H54 (cell line): Measurements from ENCODE around the gene LY6G5C.

Experiments used
- DNase-seq: peaks from one replicate; pipeline ENCODE4 v3.0.0; 2011; ENCODE audit warnings: low spot score, mixed read lengths; ENCODE audit not compliant: insufficient read length
- FAIRE-seq: peaks from 3 replicates; lab custom pipeline; 2011; peaks lifted over from hg19 to GRCh38; lab: Jason Lieb, UNC
- POLR2A ChIP-seq: IDR thresholded peaks from 2 replicates; pipeline ENCODE4 v1.6.1; 2011; ENCODE audit warnings: low read depth, mild to moderate bottlenecking, low read length

Gene LY6G5C

DNA sequence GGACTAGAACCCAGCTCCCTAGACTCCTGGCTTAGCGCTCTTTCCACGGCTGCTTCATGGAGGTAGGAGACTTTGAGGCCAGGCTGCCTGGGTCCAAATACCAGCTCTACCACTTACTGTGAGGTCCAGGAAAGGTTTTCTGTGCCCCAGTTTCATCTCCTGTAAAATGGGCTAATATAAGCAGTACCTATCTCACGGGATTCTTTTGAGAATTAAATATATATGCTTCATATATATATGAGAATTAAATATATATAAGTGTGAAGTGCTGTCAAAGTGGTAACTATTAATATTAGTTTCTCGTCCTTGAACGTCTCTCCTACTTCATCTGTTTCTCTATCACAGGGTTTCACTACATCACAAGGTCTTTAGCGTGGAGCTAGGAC lies 10.2 kb upstream of the LY6G5C start:
- DNase-seq, result no peak
- no peak for TF ChIP-seq POLR2A
- FAIRE-seq, result no peak

- no peak for FAIRE-seq
- DNase-seq, result no peak
- no peak for TF ChIP-seq POLR2A
Observed at GRCh38 chr6:31690231-31691077, 9.6 kb upstream of the LY6G5C start.

GRCh38 chr6:31689249-31690110 lies 8.6 kb upstream of the LY6G5C start:
- no peak for FAIRE-seq
- no peak for TF ChIP-seq POLR2A
- no peak for DNase-seq

GRCh38 chr6:31687860-31688693 lies 7.2 kb upstream of the LY6G5C start:
- DNase-seq (no peak), FAIRE-seq (no peak)
- TF ChIP-seq POLR2A, result no peak

DNA sequence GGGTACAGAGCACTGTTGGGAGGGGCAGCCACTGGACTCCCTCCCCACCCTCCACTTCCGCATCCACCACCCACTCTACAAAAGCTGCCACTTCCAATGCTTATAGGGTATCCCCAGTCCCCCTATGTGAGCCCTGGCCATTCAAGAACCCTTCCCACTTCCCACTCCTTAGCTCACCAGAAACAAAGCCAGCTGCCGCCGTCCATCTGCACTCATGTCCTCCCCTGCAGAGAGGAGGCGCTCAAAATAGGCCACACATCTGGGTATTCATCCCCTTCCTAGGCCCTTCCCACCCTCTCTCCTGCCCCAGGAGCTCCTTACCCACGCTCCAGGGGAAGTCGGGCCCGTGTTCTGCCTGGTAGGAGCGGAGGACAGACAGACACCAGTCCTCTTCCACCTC lies 6.5 kb upstream of the LY6G5C start:
- no peak for FAIRE-seq
- no peak for DNase-seq
- TF ChIP-seq POLR2A, result no peak

DNA sequence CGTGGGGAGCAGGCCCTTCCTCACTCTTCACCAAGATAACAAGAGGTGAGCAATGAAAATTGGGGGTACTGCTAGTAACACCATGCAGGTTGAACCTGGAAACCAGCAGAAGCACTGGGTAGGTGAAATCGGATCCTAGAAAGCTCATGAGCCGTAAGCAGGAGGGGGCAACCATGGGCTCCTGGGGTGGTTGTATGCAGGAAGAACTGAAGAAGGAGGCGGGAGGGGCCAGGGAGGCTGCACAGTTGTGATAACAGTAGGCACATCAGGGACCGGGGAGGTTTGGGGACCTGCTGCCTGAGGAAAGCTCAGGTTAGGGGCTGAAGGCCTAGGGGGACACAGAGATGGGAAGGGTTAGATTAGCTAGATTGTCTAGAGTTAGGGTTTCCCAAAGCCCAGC lies 5.6 kb upstream of the LY6G5C start:
- DNase-seq (no peak), FAIRE-seq (no peak)
- TF ChIP-seq POLR2A, result no peak

DNA sequence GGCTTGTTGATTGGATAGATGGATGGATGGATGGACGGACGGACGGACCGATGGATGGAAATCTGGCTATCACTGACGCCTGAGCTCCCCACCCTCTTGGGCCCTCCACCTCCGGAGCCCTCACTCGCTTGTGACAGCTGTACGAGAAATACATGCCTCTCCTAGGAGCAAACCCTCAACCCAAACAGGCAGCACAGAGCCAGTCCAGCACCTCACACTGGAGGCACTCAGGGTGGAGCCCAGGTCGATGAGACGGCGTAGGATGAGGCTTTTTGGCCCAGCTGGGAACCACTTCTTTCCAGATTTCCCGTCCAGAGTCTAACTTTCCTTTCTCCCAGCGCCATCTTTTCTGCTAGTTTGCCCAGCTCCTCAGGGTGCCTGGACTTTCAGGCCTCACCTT lies 2.7 kb upstream of the LY6G5C start:
- DNase-seq (no peak), FAIRE-seq (no peak)
- TF ChIP-seq POLR2A, result no peak

DNA sequence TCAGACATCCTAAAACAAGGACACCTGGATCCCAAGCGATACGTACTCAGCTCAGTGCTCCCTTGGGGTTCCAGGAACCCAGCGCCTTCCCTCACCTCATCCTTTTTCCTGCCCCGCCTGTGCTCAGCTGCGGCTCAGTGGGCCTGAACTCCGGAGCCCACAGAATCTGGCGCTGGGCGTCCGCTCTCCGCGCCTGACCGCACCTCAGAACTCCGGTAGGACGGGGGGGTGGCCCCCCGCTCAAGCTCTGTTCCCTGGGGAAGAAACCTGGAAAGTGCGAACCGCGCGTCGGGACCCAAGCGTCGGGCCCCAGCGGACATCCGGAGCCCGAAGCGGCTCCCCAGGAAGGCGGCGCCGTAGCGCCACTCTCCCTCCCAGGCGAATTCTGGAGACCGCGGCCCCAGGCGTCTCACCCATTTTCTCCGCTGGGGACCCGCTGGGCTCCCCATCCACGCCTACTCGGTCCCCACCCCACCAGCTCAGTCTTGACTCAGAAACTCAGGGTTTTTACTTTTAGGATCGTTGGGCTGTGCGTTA lies 336 bp upstream of the LY6G5C start:
- FAIRE-seq (no peak), DNase-seq (no peak)
- TF ChIP-seq POLR2A, result no peak

- no peak for FAIRE-seq
- DNase-seq, result no peak
- TF ChIP-seq POLR2A, result no peak
Observed at GRCh38 chr6:31677955-31678354, 2.9 kb downstream of the LY6G5C start.

GRCh38 chr6:31676904-31677303 lies 4.0 kb downstream of the LY6G5C start:
- no peak for TF ChIP-seq POLR2A
- no peak for DNase-seq
- no peak for FAIRE-seq

DNA sequence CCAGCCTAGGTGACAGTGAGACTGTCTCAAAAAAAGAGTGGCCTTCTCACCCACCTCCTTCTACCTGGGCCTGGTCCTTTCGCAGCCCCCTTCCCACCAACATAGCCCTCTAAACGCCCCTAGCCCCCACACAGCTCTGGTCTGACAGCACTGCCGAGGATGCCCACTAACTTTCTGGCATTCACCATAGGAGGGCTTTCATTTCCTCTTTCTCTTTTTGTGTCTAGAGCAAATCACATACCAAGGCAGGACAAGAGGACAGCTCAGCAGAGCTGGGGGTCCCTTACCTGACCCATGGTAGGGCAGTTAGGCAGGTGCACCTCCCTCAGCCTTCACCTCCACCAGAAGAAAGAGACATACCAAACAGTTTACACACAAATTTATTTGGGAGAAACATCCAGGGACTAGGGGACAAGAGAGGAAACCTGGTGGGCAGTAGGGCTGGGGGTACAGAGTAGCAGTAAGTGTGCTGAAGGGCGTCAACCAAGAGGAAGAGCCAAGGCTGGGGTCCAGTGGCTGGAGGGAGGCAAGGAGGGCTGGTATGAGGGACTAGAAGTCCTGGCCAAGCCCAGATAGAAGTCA lies 4.5 kb downstream of the LY6G5C start:
- no peak for TF ChIP-seq POLR2A
- DNase-seq (no peak), FAIRE-seq (no peak)

- DNase-seq, result no peak
- FAIRE-seq, result no peak
- no peak for TF ChIP-seq POLR2A
Observed at GRCh38 chr6:31669676-31670075, 11.2 kb downstream of the LY6G5C start, which contains the start of gene LY6G5B. Gene LY6G5B (plus strand): TSS chr6:31669976. CDS start chr6:31670951, 975 bp downstream.
